Stromal cell of bone marrow (primary cell): ENCODE data around the gene NUDT3.
"Not testable (repeated sequence)": the region's sequence is repeated elsewhere in the genome, so short reads cannot be mapped to it uniquely, and the experiment has no call there.

ENCODE experiments used
- DNase-seq: peaks from one replicate; pipeline ENCODE4 v3.0.0-alpha.2; 2012; ENCODE audit warnings: low read depth

NUDT3 gene

DNA sequence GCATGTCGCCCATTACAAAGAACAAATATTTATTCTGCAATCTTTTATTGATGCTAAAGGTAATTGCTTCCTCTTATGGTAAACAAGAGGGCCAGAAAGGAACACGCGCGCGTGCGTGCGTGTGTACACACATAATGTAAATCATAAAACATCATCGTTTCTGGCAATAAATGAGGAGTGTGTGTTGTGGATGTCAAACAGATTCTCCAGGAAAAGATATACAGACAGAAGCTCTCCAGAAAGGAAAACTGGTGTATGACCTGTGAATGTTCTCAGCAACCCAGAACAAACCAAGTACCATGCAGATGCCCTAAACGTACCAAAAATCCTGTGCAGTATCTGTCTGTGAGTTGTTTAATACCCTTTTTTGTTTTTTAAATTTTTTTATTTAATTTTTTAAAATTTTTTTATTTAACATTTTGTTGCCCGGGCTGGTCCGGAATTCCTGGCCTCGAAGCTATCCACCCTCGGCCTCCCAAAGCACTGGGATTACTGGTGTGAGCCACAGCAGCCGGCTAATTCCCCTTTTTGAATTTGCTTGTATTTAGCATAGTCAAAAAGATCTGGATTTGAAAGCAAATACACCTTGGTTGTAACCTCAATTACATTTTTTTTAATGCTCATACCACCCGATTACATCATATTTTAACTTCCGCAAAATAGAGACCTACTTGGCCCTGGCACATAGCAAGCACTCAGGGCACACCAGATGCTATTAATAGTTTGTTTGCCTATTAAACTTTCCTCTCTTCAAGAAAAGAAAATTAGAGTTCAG lies 909 bp upstream of the NUDT3 start:
- no peak for DNase-seq

DNA sequence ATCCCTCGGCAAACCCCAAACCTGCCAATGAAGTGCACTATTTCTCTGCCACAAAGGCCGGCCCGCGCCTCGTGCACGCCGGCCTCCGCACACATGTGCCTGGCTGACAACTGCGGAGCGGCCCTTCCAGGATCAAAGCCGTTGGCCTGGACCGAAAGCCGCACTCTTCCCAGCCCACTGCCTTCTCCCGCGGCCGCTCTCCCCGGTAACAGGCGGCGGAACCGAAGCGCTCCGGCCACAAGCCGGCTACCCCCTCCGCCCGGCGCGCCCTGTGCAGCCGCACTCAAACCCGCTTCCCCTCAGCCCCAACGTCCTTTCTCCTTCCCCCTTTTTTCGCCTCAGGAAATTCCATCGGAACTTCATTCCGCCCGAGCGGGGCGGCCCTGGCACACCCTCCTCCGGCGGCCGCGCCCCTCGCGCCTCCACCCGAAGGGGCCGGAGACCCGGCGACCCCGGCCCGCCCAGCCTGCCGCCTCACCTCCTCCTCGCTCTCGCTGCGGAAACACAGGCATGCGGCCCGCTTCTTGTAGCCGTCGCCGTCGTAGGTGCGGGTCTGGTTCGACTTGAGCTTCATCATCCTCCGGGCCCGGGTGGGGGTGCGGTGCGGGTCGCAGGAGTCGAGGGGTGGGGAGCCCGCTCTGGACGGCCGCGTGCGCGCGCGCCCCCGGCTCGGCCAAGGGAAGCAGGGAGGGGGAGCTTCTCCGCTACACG lies 528 bp downstream of the NUDT3 start:
- no peak for DNase-seq

DNA sequence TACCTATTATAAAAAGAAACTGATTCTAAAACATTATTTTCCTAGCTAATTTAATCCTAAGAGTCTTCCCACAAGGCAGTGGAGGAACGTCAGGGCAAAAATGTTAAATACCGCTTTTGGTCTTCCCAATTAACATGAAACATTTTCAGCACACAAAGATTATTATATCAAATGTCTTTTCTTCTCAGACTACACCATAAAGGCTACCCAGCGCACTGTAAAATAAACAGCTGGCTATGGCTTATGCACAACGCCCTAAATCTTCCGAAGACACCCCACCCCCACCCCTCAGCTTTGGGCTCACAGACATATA lies 1.0 kb downstream of the NUDT3 start:
- no peak for DNase-seq

DNA sequence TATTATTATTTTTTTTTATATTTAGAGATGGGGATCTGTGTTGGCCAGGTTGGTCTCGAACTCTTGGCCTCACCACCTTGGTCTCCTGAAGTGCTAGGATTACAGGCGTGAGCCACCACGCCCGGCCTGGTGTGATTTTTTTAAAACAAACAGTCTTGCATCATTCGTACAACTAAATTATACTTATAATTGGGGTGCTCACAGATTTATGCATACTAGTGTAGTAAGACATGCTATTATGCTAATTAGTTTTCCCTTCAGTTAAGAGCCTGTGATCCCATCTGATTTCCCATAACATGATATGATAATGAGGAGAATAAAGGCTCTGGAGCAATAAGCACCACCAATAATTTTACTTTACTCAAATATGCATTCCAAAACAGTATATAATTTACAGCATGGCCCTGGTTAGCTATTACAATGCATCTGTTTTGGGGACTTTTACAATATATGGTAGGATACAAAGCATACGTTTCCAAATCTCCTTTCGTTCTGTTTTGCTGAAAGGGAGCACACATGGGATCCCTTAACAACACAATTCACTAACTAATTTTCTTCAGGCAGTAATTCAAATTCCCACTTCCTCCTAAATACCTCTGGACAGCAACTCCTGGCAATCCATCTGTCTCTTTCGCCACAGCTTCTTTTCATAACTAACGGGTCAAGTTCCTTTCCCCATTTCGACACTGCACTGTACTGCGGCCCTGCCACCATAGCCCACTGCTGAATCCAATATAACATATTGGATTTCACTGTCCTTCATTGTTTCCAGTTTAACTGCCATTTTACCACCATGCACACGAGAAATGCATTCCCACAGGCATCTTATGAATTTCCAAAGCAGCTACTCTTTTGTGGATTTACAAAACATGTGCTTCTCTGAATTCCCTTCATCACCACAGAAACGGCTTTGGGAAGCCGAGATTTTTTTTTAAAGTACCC lies 1.7 kb downstream of the NUDT3 start:
- peak; percentile 64 for DNase-seq

DNA sequence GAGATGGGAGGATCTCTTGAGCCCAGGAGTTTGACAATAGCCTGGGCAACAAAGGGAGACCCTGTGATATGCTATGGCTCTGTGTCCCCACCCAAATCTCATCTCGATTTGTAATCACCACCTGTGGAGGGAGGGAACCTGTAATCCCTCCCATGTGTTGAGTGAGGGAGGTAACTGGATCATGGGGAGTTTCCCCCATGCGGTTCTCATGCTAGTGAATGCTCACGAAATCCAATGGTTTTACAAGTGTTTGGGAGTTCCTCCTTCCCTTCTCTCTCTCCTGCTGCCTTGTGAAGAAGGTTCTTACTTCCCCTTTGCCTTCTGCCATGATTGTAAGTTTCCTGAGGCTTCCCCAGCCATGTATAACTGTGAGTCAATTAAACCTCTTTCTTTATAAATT lies 3.4 kb downstream of the NUDT3 start:
- no peak for DNase-seq

DNA sequence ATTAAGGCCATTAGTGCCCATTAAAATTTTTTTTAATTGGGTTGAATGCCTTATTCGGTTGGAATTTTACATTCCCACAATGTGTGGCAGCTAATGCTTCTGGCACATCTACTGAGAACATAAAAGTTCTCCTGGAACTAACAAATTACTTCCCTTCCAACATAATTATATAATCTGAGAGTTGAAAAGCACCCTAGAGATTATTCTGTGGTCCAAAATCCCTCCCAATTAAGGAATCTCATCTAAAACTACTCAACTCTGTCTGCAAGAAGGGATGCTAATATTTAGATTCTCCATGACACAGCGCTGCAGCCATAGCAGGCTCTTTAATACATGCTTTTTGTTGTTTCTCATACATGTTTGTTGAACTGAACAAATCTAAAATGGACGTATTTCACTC lies 4.0 kb downstream of the NUDT3 start:
- DNase-seq: no peak

DNA sequence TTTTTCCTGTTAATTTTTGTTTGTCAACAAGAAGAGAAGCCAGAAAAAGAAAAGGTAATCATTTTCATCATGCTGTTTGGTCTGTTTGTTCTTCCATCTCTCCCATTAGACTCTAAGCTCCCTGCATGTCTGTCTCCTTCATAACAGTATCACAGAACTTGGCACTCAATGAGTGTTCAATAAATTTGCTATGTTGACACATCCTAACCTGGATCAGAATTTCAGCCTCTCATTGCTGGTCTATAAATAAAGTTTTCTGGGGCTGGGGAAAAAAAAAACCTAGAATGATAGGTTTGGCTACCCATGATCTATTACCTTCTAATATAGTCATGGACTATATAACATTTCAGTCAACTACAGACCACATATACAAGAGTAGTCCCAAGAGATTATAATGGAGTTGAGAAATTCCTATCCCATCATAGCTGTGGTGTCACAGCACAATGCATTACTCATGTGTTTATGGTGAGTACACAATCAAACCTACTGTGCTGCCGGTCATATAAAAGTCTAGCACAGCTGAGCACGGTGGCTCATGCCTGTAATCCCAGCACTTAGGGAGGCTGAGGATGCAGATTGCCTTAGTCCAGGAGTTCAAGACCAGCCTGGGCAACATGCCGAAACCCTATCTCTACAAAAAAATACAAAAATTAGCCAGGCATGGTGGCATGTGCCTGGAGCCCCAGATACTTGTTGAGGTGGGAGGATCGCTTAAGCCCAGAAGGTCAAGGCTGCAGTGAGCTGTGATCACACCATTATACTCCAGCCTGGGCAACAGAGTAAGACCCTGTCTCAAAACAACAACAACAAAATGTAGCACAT lies 5.9 kb downstream of the NUDT3 start:
- peak; percentile 82 for DNase-seq

DNA sequence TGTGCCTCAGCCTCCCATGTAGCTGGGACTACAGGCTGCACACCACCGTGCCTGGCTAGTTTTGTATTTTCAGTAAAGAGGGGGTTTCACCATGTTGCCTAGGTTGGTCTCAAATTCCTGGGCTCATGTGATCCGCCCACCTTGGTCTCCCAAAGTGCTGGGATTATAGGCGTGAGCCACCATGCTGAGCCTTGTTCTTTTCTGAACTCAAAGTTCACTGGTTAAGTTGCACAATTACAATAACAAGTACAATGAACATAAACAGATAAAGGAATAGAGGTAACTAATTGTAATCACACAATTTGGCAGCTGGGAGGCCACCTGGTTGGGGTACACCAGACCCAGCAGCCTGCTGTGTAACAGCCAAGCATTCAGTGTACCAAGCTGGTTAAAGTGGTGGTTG lies 6.7 kb downstream of the NUDT3 start:
- DNase-seq: no peak

DNA sequence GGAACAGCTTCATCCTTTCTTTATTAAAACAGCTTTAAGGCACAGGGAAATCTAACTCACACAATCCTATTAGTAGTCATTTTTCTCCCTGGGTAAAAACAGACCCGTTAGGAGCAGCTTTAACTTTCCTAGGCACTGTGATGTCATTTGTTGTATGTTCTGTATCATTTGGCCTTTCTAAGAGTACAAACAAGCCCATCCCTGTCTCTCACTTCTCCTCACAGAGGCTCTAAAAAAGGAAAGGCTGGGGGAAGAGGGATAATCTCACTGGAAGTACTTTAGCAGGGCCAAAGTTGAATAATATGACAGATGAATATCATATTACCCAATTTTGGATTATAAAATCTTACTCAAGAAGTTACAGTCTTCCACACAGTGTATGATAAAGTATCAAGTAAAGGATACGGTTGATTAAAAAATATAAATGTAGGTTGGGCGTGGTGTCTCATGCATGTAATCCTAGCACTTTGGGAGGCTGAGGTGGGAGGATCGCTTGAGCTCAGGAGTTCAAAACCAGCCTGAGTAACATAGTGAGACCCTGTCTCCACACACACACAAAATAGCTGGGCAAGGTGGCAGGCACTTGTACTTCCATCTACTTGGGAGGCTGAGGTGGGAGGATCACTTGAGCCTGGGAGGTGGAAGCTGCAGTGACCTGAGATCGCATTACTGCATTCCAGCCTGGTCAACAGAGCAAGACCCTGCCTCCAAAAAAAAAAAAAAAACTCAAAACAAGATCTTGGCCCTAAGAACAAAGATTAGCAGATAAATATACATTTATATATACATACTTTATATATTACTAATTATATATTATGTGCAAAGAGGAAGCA lies 7.9 kb downstream of the NUDT3 start:
- no peak for DNase-seq

DNA sequence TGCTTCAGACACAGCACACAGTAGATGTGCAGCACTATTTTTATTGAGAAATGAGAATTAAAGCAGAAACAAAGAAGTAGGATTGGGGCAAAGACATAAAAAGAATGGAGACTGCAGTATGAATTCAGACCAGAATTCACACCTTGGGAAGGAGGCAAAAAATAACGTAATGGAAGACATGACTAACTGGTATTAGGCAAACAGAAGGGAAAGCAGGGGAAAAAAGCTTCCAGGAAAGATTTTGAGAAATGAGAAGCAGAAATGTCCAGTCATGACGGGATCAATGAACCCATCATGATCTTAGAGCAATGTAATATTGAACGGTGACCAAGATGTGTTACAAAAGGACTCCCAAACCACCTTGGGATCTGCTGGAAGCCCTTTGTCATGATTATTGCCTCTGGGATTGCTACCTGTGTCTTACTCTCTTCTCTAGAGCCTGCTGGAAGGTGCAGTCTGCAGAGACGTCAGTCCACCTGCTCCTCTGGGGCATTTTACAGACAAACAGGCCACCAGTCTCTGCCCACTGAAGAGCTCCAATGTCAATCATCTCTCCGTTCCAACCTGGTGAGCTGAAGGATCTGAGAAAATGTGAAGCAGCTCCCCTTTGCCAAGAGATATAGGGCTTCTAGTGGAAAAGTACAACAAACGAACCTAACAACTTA lies 8.7 kb downstream of the NUDT3 start:
- peak; percentile 49 for DNase-seq

DNA sequence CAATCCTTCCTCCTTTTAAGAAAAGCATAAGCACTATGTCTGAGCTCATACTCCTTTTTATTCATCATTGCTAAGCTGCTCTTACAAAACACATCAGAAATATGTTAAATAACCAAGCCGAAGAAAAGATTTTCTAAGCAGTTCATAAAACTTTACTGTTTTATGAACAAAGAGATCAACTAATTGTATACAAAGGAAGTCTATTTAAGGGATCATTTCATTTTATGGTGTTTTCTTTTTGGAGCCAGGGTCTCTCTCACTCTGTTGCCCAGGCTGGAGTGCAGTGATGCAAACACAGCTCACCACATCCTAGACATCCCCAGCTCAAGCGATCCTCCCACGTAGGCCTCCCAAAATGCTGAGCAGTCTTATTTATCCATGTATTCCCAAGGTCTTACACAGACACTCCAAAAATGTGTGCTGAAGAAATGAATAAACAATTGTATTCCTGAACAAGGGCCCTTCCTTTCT lies 9.3 kb downstream of the NUDT3 start:
- no peak for DNase-seq

DNA sequence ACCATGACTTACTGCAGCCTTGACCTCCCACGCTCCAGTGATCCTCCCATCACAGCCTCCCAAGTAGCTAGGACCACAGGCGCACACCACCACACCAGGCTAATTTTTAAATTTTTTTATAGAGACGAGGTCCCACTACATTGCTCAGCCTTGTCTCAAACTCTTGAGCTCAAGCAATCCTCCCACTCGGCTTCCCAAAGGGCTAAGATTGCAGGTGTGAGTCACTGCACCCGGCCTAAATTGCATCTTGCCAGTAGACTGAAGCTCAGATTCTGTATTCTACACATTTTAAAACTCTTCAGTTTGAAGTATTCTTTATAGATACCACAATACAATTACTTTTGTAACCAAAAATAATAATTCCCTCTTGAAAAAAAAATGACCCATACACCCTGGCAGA lies 11.4 kb downstream of the NUDT3 start:
- DNase-seq: no peak

DNA sequence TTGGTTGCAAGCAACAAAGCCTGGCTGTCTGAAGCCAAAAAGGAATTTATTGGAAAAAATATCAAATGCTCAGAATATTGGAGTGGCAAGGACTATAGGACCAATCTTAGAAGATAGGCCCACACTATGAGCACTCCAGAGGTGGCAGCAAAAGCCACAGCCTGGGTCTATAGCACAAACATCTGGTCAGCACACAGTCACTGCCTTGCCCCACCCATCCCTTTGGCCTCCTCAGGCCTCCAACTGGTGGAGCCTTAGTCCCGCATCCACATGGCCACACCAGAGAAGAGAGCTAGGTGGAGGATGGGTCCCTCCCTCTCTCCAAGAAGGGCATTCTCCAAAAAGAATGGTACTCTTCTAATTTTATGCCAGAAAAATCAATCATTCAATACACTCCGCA lies 14.0 kb downstream of the NUDT3 start:
- no peak for DNase-seq

DNA sequence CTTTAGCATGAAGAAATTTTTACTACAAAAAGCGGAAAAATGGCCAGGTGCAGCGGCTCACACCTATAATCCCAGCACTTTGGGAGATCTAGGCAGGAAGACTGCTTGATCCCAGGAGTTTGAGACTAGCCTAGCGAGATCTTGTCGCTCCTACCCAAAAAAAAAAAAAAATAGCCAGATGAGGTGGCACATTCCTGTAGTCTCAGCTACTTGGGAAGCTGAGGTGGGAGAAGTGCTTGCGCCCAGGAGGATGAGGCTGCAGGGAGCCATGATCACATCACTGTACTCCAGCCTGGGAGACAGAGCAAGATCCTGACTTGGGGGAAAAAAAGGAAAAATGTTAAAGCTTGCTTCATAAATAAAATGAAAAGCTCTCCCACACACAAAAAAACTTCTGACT lies 14.5 kb downstream of the NUDT3 start:
- DNase-seq: no peak

DNA sequence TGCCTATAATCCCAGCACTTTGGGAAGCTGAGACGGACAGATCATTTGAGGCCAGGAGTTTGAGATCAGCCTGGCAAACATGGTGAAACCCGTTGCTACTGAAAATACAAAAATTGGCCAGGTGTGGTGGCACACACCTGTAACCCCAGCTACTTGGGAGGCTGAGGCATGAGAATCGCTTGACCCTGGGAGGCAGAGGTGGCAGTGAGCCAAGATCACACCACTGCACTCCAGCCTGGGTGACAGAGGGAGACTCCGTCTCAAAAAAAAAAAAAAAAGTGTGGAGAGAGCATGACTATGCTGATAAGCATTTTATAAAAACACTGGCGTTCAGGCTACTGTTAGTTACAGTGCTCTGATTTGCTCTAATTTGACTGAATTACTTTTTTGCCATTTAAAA lies 14.9 kb downstream of the NUDT3 start:
- not testable (repeated sequence) for DNase-seq

DNA sequence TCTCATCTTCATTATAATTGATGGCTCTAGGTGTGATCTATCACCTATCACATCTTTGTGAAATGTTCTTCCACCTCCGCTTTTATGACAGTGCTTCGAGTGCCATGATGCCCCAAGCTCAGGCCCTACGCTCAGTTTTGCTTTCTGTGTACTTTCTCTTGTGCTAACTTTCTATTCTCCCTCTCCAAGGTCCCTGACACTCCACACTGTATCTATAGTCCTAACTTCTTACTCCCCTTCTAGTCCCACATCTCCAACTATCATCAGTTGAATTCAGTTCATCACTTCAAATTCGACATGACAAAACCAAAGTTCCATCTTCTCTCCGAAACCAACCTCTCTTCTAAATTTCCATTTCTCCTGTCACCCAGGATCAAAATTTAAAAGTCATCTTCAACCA lies 16.6 kb downstream of the NUDT3 start:
- no peak for DNase-seq

DNA sequence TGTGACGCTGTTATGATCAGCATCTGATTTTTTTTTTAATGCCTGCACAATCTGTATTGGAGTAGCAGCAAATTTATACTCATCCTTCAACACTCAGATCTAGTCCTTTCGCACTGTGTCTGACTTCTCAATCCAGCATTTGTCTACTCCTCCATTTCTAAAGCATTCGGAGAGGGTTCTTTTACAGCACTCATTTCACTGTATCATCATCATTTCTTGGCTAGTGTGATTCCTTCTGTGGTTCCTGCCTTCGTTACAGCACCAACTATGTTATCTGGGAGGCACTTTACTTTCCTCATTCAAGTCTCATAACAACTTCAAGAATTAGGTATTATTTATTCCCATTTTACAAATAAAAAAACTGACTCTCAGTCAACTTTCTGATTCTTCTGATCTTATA lies 18.0 kb downstream of the NUDT3 start:
- no peak for DNase-seq

DNA sequence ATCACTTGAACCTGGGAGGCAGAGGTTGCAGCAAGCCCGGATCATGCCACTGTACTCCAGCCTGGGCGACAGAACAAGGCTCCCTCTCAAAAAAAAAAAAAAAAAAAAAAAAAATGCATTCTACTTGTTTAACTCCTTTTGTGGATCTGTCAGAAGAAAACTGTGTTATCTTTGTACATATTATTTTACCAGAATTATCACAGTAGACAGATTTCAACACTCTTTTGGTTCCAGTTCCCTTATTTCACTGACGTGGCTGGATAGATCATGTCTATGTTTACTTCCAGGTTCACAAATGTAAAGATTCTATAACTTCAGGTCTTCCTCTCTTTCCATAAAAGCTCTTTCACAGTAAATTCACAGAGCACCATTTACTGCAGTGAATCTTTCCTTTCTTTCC lies 18.4 kb downstream of the NUDT3 start:
- DNase-seq: no peak

DNA sequence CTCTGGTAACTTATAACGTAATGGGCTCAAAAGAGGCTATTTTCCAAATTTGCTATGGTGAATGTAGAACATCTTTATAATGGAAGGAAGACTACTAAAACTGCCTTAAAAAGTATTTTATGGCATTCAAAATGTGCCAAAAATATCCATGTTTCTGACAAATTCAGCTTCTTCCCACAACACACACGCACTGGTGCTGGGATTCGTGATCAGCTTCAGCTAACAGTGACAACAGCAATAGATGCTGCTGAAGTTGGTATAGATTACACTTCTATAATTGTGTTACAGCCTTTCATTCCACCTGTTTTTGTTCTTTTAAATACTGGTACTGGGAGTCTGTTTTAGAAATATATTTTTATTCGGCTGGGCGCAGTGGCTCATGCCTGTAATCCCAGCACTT lies 19.0 kb downstream of the NUDT3 start:
- DNase-seq: no peak

DNA sequence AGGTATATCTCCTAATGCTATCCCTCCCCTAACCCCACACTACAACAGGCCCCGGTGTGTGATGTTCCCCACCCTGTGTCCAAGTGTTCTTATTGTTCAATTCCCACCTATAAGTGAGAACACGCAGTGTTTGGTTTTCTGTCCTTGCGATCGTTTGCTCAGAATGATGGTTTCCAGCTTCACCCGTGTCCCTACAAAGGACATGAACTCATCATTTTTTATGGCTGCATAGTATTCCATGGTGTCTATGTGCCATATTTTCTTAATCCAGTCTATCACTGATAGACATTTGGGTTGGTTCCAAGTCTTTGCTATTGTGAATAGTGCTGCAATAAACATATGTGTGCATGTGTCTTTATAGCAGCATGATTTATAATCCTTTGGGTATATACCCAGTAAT lies 20.6 kb downstream of the NUDT3 start:
- not testable (repeated sequence) for DNase-seq
